Heart left ventricle (tissue), 13 donors: ENCODE measurements around the gene NALCN.

Experiments
- CTCF ChIP-seq, 12 donors: fragments of 200-600 bp; sonication (generic) in 4 of 12; IDR thresholded peaks; one replicate each; pipeline versions ENCODE4 v1.5.0 to v1.8.0; 2018 to 2022; ENCODE audit warnings: antibody characterized with exemption in 12 of 12, mild to moderate bottlenecking in 5 of 12
- POLR2A ChIP-seq, 2 donors: fragments of 450-650 bp; IDR thresholded peaks; one replicate each; pipeline ENCODE4 v1.6.1; 2017; ENCODE audit warnings: antibody characterized with exemption in 2 of 2, mild to moderate bottlenecking in 2 of 2, moderate library complexity in 2 of 2
- donor health status: ischemic (EF 13 %, LVEDD 7.1; RV severe dilation, severe dysfunction).
- donor health status: DM: no; HTN: yes; CAD: no.
- donor health status: DM: no; HTN: no; CAD: no.
- donor health status: ischemic (EF 25% LVEDD 6.9; RV normal size, moderate dysfunction).
- donor health status: ischemic (EF 25% LVEDD 5.7; RV mildly dilated, moderate dysfunction).
- donor health status: ischemic (EF 35%, LVEDD 5.7; RV mildly dilated, moderate dysfunction).
- donor health status: nonischemic (EF 11% LVEDD 7.7; RV severe dilation, severe dysfunction).
- donor health status: DM: yes; HTN: yes; CAD: no.
- donor health status: PGD.
- donor health status: ischemic (EF 29% LVEDD 5.4; RV normal size, mild dysfunction).
- donor health status: nonischemic (EF 23%, LVEDD 6.1; RV moderate dilation, normal function).

GRCh38 chr13:101120007-101120406, 296.3 kb downstream of the NALCN start:
- TF ChIP-seq CTCF (IDR thresholded peaks at IDR 0.05) = no peak
- TF ChIP-seq POLR2A (IDR thresholded peaks at IDR 0.05) = no peak
